A549 (cell line): ENCODE data around the gene HPN.

Experiments
- CHD2 ChIP-seq: fragments of 150-350 bp; IDR thresholded peaks from 2 replicates; pipeline ENCODE4 v1.6.1; 2014; ENCODE audit warnings: low read length; ENCODE audit not compliant: partially characterized antibody
- HOXB13 ChIP-seq: fragments of 250-450 bp; sonication (Bioruptor Pico); IDR thresholded peaks from 2 replicates; pipeline ENCODE4 v1.5.0; 2020; ENCODE audit warnings: low read depth, mild to moderate bottlenecking, moderate library complexity
- POLR2A ChIP-seq: IDR thresholded peaks from 2 replicates; pipeline ENCODE4 v1.6.1; 2012; ENCODE audit warnings: mild to moderate bottlenecking, low read length
- SMC3 ChIP-seq: fragments of >200 bp; sonication (Bioruptor Twin); formaldehyde crosslinking; IDR thresholded peaks from 3 replicates; pipeline ENCODE4 v1.6.1; 2018; ENCODE audit warnings: inconsistent platforms
- TF ChIP-seq, protein P1 (sequence below): fragments of >200 bp; sonication (Bioruptor Twin); formaldehyde crosslinking; IDR thresholded peaks from 3 replicates; pipeline ENCODE4 v1.5.1; 2016
- TF ChIP-seq, protein P2 (sequence below): fragments of 200-600 bp; sonication (generic); IDR thresholded peaks from 2 replicates; pipeline ENCODE4 v1.6.1; 2016; ENCODE audit warnings: antibody characterized with exemption, mild to moderate bottlenecking, moderate library complexity

DNA sequence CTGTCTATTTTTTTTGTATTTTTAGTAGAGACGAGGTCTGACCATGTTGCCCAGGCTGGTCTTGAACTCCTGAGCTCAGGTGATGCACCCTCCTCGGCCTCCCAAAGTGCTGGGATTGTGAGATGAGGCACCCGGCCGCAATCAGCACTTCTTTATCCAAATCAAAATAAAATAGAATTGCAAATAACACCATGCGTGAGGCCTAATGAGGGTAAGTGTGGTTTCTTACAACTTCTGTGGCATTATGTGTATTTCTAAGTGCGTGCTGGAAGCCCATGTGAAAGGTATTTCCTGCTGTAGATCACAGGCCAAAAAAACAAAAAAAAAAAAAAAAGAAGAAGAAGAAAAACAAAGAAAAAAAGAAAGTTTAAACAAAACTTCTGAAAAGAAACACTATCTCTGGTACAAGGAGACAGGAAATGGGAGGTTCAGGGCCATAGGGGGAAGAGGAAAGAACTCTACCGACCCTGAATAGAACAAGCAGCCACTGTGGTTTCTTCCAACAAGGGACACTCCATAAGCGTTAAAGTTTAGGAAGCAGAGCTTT lies 44.4 kb upstream of the HPN start:
- TF ChIP-seq HOXB13 (CRISPR knock-in tag) (no peak), POLR2A (no peak), CHD2 (no peak), SMC3 (no peak)
- TF ChIP-seq, protein P1, sequence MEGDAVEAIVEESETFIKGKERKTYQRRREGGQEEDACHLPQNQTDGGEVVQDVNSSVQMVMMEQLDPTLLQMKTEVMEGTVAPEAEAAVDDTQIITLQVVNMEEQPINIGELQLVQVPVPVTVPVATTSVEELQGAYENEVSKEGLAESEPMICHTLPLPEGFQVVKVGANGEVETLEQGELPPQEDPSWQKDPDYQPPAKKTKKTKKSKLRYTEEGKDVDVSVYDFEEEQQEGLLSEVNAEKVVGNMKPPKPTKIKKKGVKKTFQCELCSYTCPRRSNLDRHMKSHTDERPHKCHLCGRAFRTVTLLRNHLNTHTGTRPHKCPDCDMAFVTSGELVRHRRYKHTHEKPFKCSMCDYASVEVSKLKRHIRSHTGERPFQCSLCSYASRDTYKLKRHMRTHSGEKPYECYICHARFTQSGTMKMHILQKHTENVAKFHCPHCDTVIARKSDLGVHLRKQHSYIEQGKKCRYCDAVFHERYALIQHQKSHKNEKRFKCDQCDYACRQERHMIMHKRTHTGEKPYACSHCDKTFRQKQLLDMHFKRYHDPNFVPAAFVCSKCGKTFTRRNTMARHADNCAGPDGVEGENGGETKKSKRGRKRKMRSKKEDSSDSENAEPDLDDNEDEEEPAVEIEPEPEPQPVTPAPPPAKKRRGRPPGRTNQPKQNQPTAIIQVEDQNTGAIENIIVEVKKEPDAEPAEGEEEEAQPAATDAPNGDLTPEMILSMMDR = no peak
- TF ChIP-seq, protein P2, sequence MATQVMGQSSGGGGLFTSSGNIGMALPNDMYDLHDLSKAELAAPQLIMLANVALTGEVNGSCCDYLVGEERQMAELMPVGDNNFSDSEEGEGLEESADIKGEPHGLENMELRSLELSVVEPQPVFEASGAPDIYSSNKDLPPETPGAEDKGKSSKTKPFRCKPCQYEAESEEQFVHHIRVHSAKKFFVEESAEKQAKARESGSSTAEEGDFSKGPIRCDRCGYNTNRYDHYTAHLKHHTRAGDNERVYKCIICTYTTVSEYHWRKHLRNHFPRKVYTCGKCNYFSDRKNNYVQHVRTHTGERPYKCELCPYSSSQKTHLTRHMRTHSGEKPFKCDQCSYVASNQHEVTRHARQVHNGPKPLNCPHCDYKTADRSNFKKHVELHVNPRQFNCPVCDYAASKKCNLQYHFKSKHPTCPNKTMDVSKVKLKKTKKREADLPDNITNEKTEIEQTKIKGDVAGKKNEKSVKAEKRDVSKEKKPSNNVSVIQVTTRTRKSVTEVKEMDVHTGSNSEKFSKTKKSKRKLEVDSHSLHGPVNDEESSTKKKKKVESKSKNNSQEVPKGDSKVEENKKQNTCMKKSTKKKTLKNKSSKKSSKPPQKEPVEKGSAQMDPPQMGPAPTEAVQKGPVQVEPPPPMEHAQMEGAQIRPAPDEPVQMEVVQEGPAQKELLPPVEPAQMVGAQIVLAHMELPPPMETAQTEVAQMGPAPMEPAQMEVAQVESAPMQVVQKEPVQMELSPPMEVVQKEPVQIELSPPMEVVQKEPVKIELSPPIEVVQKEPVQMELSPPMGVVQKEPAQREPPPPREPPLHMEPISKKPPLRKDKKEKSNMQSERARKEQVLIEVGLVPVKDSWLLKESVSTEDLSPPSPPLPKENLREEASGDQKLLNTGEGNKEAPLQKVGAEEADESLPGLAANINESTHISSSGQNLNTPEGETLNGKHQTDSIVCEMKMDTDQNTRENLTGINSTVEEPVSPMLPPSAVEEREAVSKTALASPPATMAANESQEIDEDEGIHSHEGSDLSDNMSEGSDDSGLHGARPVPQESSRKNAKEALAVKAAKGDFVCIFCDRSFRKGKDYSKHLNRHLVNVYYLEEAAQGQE = no peak
